GM10266 (cell line): ENCODE data around the gene MAFG.

Experiments
- DNase-seq: peaks from one replicate; pipeline ENCODE4 v3.0.0; 2012; ENCODE audit errors: extremely low spot score
- CTCF ChIP-seq: IDR thresholded peaks from 2 replicates; pipeline ENCODE4 v1.5.1; 2012; ENCODE audit warnings: mild to moderate bottlenecking, low read depth; ENCODE audit not compliant: control insufficient read depth, insufficient read depth; ENCODE audit errors: missing control alignments

The MAFG gene

GRCh38 chr17:81898029-81898866 is 29.3 kb downstream of the MAFG start:
- TF ChIP-seq CTCF, result no peak
- no peak for DNase-seq

- no peak for TF ChIP-seq CTCF
- DNase-seq, result no peak
Measured at GRCh38 chr17:81895400-81895799, 32.1 kb downstream of the MAFG start.

- no peak for TF ChIP-seq CTCF
- no peak for DNase-seq
Measured at GRCh38 chr17:81891303-81891552, 36.3 kb downstream of the MAFG start.

GRCh38 chr17:81890447-81891302 is 36.9 kb downstream of the MAFG start:
- DNase-seq, result no peak
- TF ChIP-seq CTCF, result no peak

GRCh38 chr17:81889602-81890001 is 37.9 kb downstream of the MAFG start:
- DNase-seq, result no peak
- no peak for TF ChIP-seq CTCF

GRCh38 chr17:81888988-81889595 is 38.4 kb downstream of the MAFG start:
- no peak for TF ChIP-seq CTCF
- DNase-seq, result no peak
